Measurements from ENCODE around the gene RPS21.

GRCh38 chr20:62347445-62347844 is 39.5 kb upstream of the RPS21 start:
- TF ChIP-seq, protein P1, sequence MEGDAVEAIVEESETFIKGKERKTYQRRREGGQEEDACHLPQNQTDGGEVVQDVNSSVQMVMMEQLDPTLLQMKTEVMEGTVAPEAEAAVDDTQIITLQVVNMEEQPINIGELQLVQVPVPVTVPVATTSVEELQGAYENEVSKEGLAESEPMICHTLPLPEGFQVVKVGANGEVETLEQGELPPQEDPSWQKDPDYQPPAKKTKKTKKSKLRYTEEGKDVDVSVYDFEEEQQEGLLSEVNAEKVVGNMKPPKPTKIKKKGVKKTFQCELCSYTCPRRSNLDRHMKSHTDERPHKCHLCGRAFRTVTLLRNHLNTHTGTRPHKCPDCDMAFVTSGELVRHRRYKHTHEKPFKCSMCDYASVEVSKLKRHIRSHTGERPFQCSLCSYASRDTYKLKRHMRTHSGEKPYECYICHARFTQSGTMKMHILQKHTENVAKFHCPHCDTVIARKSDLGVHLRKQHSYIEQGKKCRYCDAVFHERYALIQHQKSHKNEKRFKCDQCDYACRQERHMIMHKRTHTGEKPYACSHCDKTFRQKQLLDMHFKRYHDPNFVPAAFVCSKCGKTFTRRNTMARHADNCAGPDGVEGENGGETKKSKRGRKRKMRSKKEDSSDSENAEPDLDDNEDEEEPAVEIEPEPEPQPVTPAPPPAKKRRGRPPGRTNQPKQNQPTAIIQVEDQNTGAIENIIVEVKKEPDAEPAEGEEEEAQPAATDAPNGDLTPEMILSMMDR (IDR thresholded peaks at IDR 0.05): no peak
- TF ChIP-seq POLR2A (IDR thresholded peaks at IDR 0.05): no peak

Data from heart left ventricle (tissue), 13 donors.